Upper lobe of left lung (tissue), 6 donors: ENCODE results near the gene CBLN3. TPM values are rescaled to one million over a fixed set of nuclear protein-coding genes. Genes with fewer than 3 reads are reported as not detected.

Experiments
- ATAC-seq, 2 donors: fragments of 200-7000 bp; cut with Tn5 transposase; one replicate each; pipeline ENCODE4 v1.9.1; 2022; ENCODE audit warnings: mild to moderate bottlenecking in 2 of 2, moderate library complexity in 2 of 2; ENCODE audit not compliant: low FRiP score in 2 of 2
- DNase-seq, 2 donors: peaks; one replicate each; pipeline ENCODE4 v3.0.0-alpha.2; 2019 to 2020
- H3K27ac ChIP-seq, 4 donors: fragments of 200-600 bp; sonication (generic); one replicate each; pipeline ENCODE4 v1.5.1; 2016 to 2019
- H3K27me3 ChIP-seq, 4 donors: fragments of 200-600 bp; sonication (generic); one replicate each; pipeline ENCODE4 v1.5.1; 2017 to 2019
- H3K36me3 ChIP-seq, 4 donors: fragments of 200-600 bp; sonication (generic); one replicate each; pipeline ENCODE4 v1.5.1; 2016 to 2019
- H3K4me1 ChIP-seq, 4 donors: fragments of 200-600 bp; sonication (generic); one replicate each; pipeline ENCODE4 v1.5.1; 2018 to 2019
- H3K4me3 ChIP-seq, 4 donors: fragments of 200-600 bp; sonication (generic); one replicate each; pipeline ENCODE4 v1.5.1; 2017 to 2019; ENCODE audit warnings: mild to moderate bottlenecking in 2 of 4, moderate library complexity in 1 of 4
- H3K9me3 ChIP-seq, 4 donors: fragments of 200-600 bp; sonication (generic); one replicate each; pipeline ENCODE4 v1.5.1; 2018 to 2019
- CTCF ChIP-seq, 6 experiments: fragments of 450-650 bp in 4 of 6; fragments of 200-600 bp in 2 of 6; sonication (generic) in 2 of 6; IDR thresholded peaks; one replicate each; pipeline ENCODE4 v1.5.1; 2016 to 2019; ENCODE audit warnings: antibody characterized with exemption in 6 of 6
- EP300 ChIP-seq, 4 donors: sonication (generic); formaldehyde crosslinking; IDR thresholded peaks; one replicate each; pipeline ENCODE4 v1.5.1; 2017; ENCODE audit warnings: antibody characterized with exemption in 4 of 4, control low read depth in 2 of 4
- POLR2A ChIP-seq, 4 donors: fragments of 450-650 bp; IDR thresholded peaks; one replicate each; pipeline ENCODE4 v1.5.1; 2016 to 2017; ENCODE audit warnings: antibody characterized with exemption in 4 of 4, mild to moderate bottlenecking in 2 of 4
- POLR2AphosphoS5 ChIP-seq, 2 donors: sonication (generic); formaldehyde crosslinking; IDR thresholded peaks; one replicate each; pipeline ENCODE4 v1.5.1; 2017; ENCODE audit warnings: antibody characterized with exemption in 2 of 2
- WGBS, 2 donors: methylation state at CpG; one replicate each; pipeline ENCODE4 v1.1.5; 2017 to 2018; 5-methylcytosine and 5-hydroxymethylcytosine counted together
- total RNA-seq, 6 donors: library from RNA; depleted of rRNA in 4 of 6; stranded (reverse); fragments of >200 nt in 4 of 6; gene quantifications; one replicate each; pipeline versions ENCODE4 v1.1.0 to v1.2.1, GENCODE V29; 2016 to 2021
- donor health status: DM: no; HTN: no; CAD: no; lungs with moderate emphysema.
- donor health status: DM: no; HTN: yes; CAD: no; lungs with severe emphysema.

The CBLN3 gene
- total RNA-seq, 6 donors from 2014 or later: 1.1 to 4.2 (median 3.1) TPM

DNA sequence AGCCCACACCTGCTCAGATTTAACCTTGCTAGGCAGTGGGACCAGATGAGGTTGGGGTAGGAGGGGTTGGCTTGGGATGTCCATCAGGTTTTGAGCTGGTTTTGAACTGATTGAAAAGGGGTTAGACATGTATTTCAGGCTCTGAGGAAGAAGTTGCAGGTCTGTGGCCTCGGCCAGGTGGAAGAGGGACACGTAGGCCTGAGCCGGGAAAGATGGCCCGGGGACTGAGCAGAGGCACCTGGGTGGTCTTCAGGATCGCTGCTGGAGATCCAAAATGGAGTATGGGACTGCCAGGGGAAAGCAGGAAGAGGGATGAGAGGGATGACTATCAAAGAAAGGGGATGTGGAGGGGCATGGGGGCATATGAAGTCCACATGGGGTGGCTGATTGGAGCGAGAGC lies 23.1 kb downstream of the CBLN3 start:
- Histone ChIP-seq H3K4me3 (no peak overlapping the region), H3K4me1 (peaks cover 4 to 21% (median 15%) of the 10 kb centered on the region in 4 donors), H3K27me3 (no peaks in the 10 kb centered on the region), H3K27ac (no peak overlapping the region), H3K9me3 (no peaks in the 10 kb centered on the region), H3K36me3 (peaks cover 0 to 33% (median 9%) of the 10 kb centered on the region in 4 donors)
- WGBS, 2 donors: 92 to 93% methylated on average over 6 of the region's 6 CpGs
- ATAC-seq (no peak), DNase-seq (no peak)
- no peak for TF ChIP-seq EP300 (IDR thresholded peaks at IDR 0.05)
- no peak for TF ChIP-seq POLR2AphosphoS5 (IDR thresholded peaks at IDR 0.05)
- no peak for TF ChIP-seq CTCF (IDR thresholded peaks at IDR 0.05)
- no peak for TF ChIP-seq POLR2A (IDR thresholded peaks at IDR 0.05)

DNA sequence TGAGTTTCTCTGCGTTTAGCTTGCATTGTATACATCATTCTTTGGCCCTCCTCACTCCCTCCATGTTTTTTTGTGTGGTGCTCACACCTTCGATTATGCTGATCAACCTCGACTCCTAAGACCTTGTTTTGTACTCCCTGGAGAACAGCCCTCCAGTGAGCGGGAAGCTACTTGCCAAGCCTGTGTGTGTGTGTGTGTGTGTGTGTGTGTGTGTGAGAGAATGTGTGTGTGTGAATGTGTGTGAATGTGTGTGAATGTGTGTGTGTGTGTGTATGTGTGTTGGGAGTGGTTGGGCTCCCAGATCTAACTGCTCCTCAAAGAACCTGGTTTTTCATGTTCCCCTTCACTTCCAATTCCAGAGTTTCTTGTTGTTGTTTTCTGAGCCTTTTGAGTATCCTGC lies 24.7 kb downstream of the CBLN3 start:
- Histone ChIP-seq H3K27me3 (no peaks in the 10 kb centered on the region), H3K4me3 (no peak overlapping the region), H3K27ac (no peak overlapping the region), H3K9me3 (no peaks in the 10 kb centered on the region), H3K36me3 (peaks cover 0 to 21% (median 5%) of the 10 kb centered on the region in 4 donors), H3K4me1 (peaks cover 17 to 34% (median 27%) of the 10 kb centered on the region in 4 donors)
- no peak for TF ChIP-seq EP300 (IDR thresholded peaks at IDR 0.05)
- TF ChIP-seq POLR2A (IDR thresholded peaks at IDR 0.05): no peak
- TF ChIP-seq POLR2AphosphoS5 (IDR thresholded peaks at IDR 0.05): no peak
- no peak for TF ChIP-seq CTCF (IDR thresholded peaks at IDR 0.05)
- 61 to 71% methylated on average over 4 of the region's 4 CpGs for WGBS, 2 donors
- ATAC-seq: no peak
- DNase-seq: no peak

GRCh38 chr14:24403294-24403998 lies 26.0 kb downstream of the CBLN3 start:
- peak overlapping the region in 2 of 4 donors; percentile 8 to 38 for H3K27ac ChIP-seq
- H3K9me3 ChIP-seq: no peaks in the 10 kb centered on the region
- peak in 1 of 2 donors; percentile 1 for ATAC-seq
- peaks cover 26 to 48% (median 35%) of the 10 kb centered on the region in 4 donors for H3K4me1 ChIP-seq
- H3K36me3 ChIP-seq: peaks cover 0 to 8% (median under 1%) of the 10 kb centered on the region in 4 donors
- 61 to 65% methylated on average over 7 of the region's 7 CpGs for WGBS, 2 donors
- no peak overlapping the region for H3K4me3 ChIP-seq
- TF ChIP-seq CTCF (IDR thresholded peaks at IDR 0.05): no peak
- no peak for TF ChIP-seq POLR2A (IDR thresholded peaks at IDR 0.05)
- TF ChIP-seq EP300 (IDR thresholded peaks at IDR 0.05): no peak
- TF ChIP-seq POLR2AphosphoS5 (IDR thresholded peaks at IDR 0.05): no peak
- DNase-seq: peak in 1 of 2 donors; percentile 9
- H3K27me3 ChIP-seq: no peaks in the 10 kb centered on the region

- no peak for TF ChIP-seq CTCF (IDR thresholded peaks at IDR 0.05)
- no peak for TF ChIP-seq POLR2AphosphoS5 (IDR thresholded peaks at IDR 0.05)
- TF ChIP-seq POLR2A (IDR thresholded peaks at IDR 0.05): no peak
- no peak for TF ChIP-seq EP300 (IDR thresholded peaks at IDR 0.05)
- peak overlapping the region in 2 of 4 donors; percentile 40 to 88 for H3K27ac ChIP-seq
- no peaks in the 10 kb centered on the region for H3K27me3 ChIP-seq
These were observed 27.4 kb downstream of the CBLN3 start for GRCh38 chr14:24401810-24402702.

More at GRCh38 chr14:24401810-24402702, 27.4 kb downstream of the CBLN3 start:
- no peak overlapping the region for H3K4me3 ChIP-seq
- ATAC-seq: peak in 1 of 2 donors; percentile 17
- 58 to 69% methylated on average over 9 of the region's 9 CpGs for WGBS, 2 donors
- H3K4me1 ChIP-seq: peaks cover 33 to 59% (median 42%) of the 10 kb centered on the region in 4 donors
- H3K9me3 ChIP-seq: no peaks in the 10 kb centered on the region
- no peaks in the 10 kb centered on the region for H3K36me3 ChIP-seq
- DNase-seq: peak in 1 of 2 donors; percentile 12
